Activated B cell treated with CpG ODN at 0.5 μM for 24 hours (primary cell): ENCODE results near the gene PLXNC1. TPM values are rescaled to one million over a fixed set of nuclear protein-coding genes. Genes with fewer than 3 reads are reported as not detected.

ENCODE experiments used
- ATAC-seq: fragments of 200-7000 bp; cut with Tn5 transposase; one replicate; pipeline ENCODE4 v1.10.0; 2021; ENCODE audit warnings: low read depth, mild to moderate bottlenecking, moderate library complexity
- CTCF ChIA-PET: fragments of 350-600 bp; sonication (Branson Sonifier 250); formaldehyde crosslinking; loops from one replicate; lab custom pipeline; 2021; ENCODE audit warnings: antibody characterized with exemption; lab: Charles Lee
- POLR2A ChIA-PET: fragments of 350-600 bp; sonication (Branson Sonifier 250); formaldehyde crosslinking; loops from one replicate; lab custom pipeline; 2021; ENCODE audit warnings: antibody characterized with exemption; lab: Charles Lee
- DNase-seq: peaks from one replicate; pipeline ENCODE4 v3.0.0; 2022
- H3K27ac Mint-ChIP-seq: one replicate; pipeline ENCODE4 v1.8.0; 2020; ENCODE audit warnings: mixed read lengths
- H3K27me3 Mint-ChIP-seq: one replicate; pipeline ENCODE4 v1.8.0; 2021; ENCODE audit warnings: mixed read lengths
- H3K36me3 Mint-ChIP-seq: one replicate; pipeline ENCODE4 v1.8.0; 2021; ENCODE audit warnings: low read depth, mixed read lengths
- H3K4me1 Mint-ChIP-seq: one replicate; pipeline ENCODE4 v1.8.0; 2021; ENCODE audit warnings: mixed read lengths
- H3K4me3 Mint-ChIP-seq: one replicate; pipeline ENCODE4 v1.8.0; 2020; ENCODE audit warnings: mild to moderate bottlenecking, mixed read lengths
- H3K9me3 Mint-ChIP-seq: one replicate; pipeline ENCODE4 v1.8.0; 2020; ENCODE audit warnings: mixed read lengths
- CTCF ChIP-seq: fragments of 200-600 bp; IDR thresholded peaks from one replicate; pipeline ENCODE4 v1.8.0; 2022; ENCODE audit warnings: antibody characterized with exemption, mild to moderate bottlenecking
- intact Hi-C: fragments of 100-400 bp; cut with micrococcal nuclease; formaldehyde crosslinking; loops from one replicate; pipeline ENCODE4 v1.15.1; 2024
- total RNA-seq: library from RNA; stranded (reverse); gene quantifications from 2 replicates; pipeline ENCODE4 v1.2.3, GENCODE V29; 2022

The PLXNC1 gene
- total RNA-seq, 1 donor from 2014 or later = 30.9 TPM

GRCh38 chr12:94247246-94247645, 98.9 kb downstream of the PLXNC1 start:
- TF ChIP-seq CTCF = no peak
- intact Hi-C loops = loop anchor here (10.0 kb wide), 1 partner anchor 48 kb away; no protein-coding TSS in a partner anchor
- CTCF ChIA-PET = no interaction called here
- Mint-ChIP-seq H3K27me3 (no peaks in the 10 kb centered on the region), H3K36me3 (peaks cover 47% of the 10 kb centered on the region), H3K9me3 (no peaks in the 10 kb centered on the region), H3K4me1 (peaks cover 39% of the 10 kb centered on the region), H3K4me3 (no peak overlapping the region), H3K27ac (peak overlapping the region; percentile 13)
- DNase-seq (no peak), ATAC-seq (no peak)
- POLR2A ChIA-PET = no interaction called here

- Mint-ChIP-seq H3K4me1 (peaks cover 30% of the 10 kb centered on the region), H3K4me3 (no peak overlapping the region), H3K27ac (no peak overlapping the region), H3K27me3 (no peaks in the 10 kb centered on the region), H3K9me3 (no peaks in the 10 kb centered on the region), H3K36me3 (peaks cover 54% of the 10 kb centered on the region)
- intact Hi-C loops = loop anchor here (10.0 kb wide), 1 partner anchor 46 kb away; no protein-coding TSS in a partner anchor
- DNase-seq (no peak), ATAC-seq (no peak)
- TF ChIP-seq CTCF = no peak
- ChIA-PET CTCF (no interaction called here), POLR2A (no interaction called here)
Measured at GRCh38 chr12:94248582-94248981, 100.2 kb downstream of the PLXNC1 start.

GRCh38 chr12:94250130-94250529, 101.8 kb downstream of the PLXNC1 start:
- CTCF ChIA-PET = no interaction called here
- Mint-ChIP-seq H3K9me3 (no peaks in the 10 kb centered on the region), H3K36me3 (peaks cover 67% of the 10 kb centered on the region), H3K27ac (peak overlapping the region; percentile 37), H3K4me1 (peaks cover 14% of the 10 kb centered on the region), H3K4me3 (no peak overlapping the region), H3K27me3 (no peaks in the 10 kb centered on the region)
- intact Hi-C loops = no loop called here
- POLR2A ChIA-PET = no interaction called here
- ATAC-seq = no peak
- DNase-seq = no peak
- TF ChIP-seq CTCF = no peak

GRCh38 chr12:94254270-94254669, 105.9 kb downstream of the PLXNC1 start:
- no peak overlapping the region for H3K4me3 Mint-ChIP-seq
- no peaks in the 10 kb centered on the region for H3K9me3 Mint-ChIP-seq
- H3K36me3 Mint-ChIP-seq = peaks cover 55% of the 10 kb centered on the region
- ATAC-seq = no peak
- no peak for TF ChIP-seq CTCF
- peaks cover 17% of the 10 kb centered on the region for H3K4me1 Mint-ChIP-seq
- ChIA-PET POLR2A (no interaction called here), CTCF (interaction anchor here (1.1 kb wide), 1 partner anchor 14 kb away, joined by 3 read pairs; no protein-coding TSS in a partner anchor)
- intact Hi-C loops = no loop called here
- H3K27me3 Mint-ChIP-seq = no peaks in the 10 kb centered on the region
- DNase-seq = no peak
- peak overlapping the region; percentile 53 for H3K27ac Mint-ChIP-seq

- no peak for TF ChIP-seq CTCF
Measured at GRCh38 chr12:94255006-94255405, 106.6 kb downstream of the PLXNC1 start.

More at GRCh38 chr12:94255006-94255405, 106.6 kb downstream of the PLXNC1 start:
- CTCF ChIA-PET = no interaction called here
- no peak for ATAC-seq
- H3K4me1 Mint-ChIP-seq = peaks cover 17% of the 10 kb centered on the region
- no peak overlapping the region for H3K27ac Mint-ChIP-seq
- H3K36me3 Mint-ChIP-seq = peaks cover 54% of the 10 kb centered on the region
- no peaks in the 10 kb centered on the region for H3K27me3 Mint-ChIP-seq
- no peak overlapping the region for H3K4me3 Mint-ChIP-seq
- POLR2A ChIA-PET = no interaction called here
- DNase-seq = no peak
- no peaks in the 10 kb centered on the region for H3K9me3 Mint-ChIP-seq
- intact Hi-C loops = no loop called here
